Muscle of leg (tissue), 11 donors: ENCODE data around the gene TMEM163. TPM values are rescaled to one million over a fixed set of nuclear protein-coding genes. Genes with fewer than 3 reads are reported as not detected.

Experiments used
- DNase-seq: peaks from one replicate; pipeline ENCODE4 v3.0.0; 2013
- H3K27ac ChIP-seq: one replicate; pipeline ENCODE4 v1.5.1; 2013; ENCODE audit warnings: mild to moderate bottlenecking, low read length, control low read depth
- H3K27me3 ChIP-seq: one replicate; pipeline ENCODE4 v1.6.1; 2013; ENCODE audit warnings: low read length; ENCODE audit not compliant: control insufficient read depth, insufficient read depth
- H3K36me3 ChIP-seq: one replicate; pipeline ENCODE4 v1.6.1; 2013; ENCODE audit warnings: low read length; ENCODE audit not compliant: control insufficient read depth, insufficient read depth
- H3K4me1 ChIP-seq: one replicate; pipeline ENCODE4 v1.6.1; 2013; ENCODE audit warnings: low read length; ENCODE audit not compliant: control insufficient read depth, insufficient read depth
- H3K4me3 ChIP-seq: one replicate; pipeline ENCODE4 v1.5.1; 2013; ENCODE audit warnings: low read length, control low read depth
- H3K9me3 ChIP-seq: replicated peaks from 2 replicates; pipeline ENCODE4 v1.6.1; 2013; ENCODE audit warnings: low read depth, low read length; ENCODE audit not compliant: control insufficient read depth
- WGBS: methylation state at CpG from one replicate; pipeline ENCODE4 v1.1.5; 2013; ENCODE audit warnings: missing lambda C conversion rate; ENCODE audit not compliant: insufficient coverage; 5-methylcytosine and 5-hydroxymethylcytosine counted together
- polyA plus RNA-seq, 8 donors: library from polyadenylated mRNA; unstranded; fragments of 120-200 nt; gene quantifications; one replicate each; pipeline versions ENCODE4 v1.2.1 to v1.2.3, GENCODE V29; 2013; ENCODE audit warnings: inconsistent platforms in 1 of 8, low replicate concordance in 1 of 8; ENCODE audit not compliant: insufficient read length in 8 of 8, insufficient read depth in 1 of 8
- total RNA-seq: library from RNA; stranded (reverse); fragments of 120-200 nt; gene quantifications from one replicate; pipeline ENCODE4 v1.2.4, GENCODE V29; 2013

Gene TMEM163
- total and polyA plus RNA-seq, 9 donors: 0.66 to 3.5 (median 1.8) TPM

DNA sequence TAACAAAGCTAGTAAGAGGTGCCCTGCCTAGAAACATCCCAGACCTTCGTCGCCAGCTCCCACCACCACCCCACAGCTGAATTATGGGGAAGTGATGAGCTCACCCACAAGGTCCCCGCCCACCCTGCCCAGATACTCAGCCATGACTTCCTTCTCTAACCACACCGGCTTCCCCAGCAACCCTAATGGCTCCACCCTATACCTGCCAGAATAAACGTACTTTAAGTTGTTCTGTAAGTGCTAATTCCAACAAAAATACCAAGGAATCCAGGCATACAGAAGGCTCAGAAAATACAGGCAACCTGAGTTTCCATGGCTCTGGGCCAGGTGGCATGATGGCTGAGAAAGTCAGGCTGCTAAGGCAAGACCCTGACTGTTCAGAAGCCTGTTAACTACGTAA, 39.1 kb downstream of the TMEM163 start:
- no peak for DNase-seq
- no peak overlapping the region for H3K27ac ChIP-seq
- no peak overlapping the region for H3K4me3 ChIP-seq

GRCh38 chr2:134679294-134679693, 39.5 kb downstream of the TMEM163 start:
- no CpG with 5 or more reads among the region's 4 CpGs for WGBS
- Histone ChIP-seq H3K4me3 (no peak overlapping the region), H3K27ac (no peak overlapping the region), H3K4me1 (peaks cover 7% of the 10 kb centered on the region), H3K36me3 (no peaks in the 10 kb centered on the region), H3K27me3 (no peaks in the 10 kb centered on the region), H3K9me3 (no peaks in the 10 kb centered on the region)
- no peak for DNase-seq

More for the DNA sequence above, 39.1 kb downstream of the TMEM163 start:
- WGBS: 50% methylated on average over 2 of the region's 6 CpGs
- Histone ChIP-seq H3K4me1 (peaks cover 7% of the 10 kb centered on the region), H3K36me3 (no peaks in the 10 kb centered on the region), H3K9me3 (no peaks in the 10 kb centered on the region), H3K27me3 (no peaks in the 10 kb centered on the region)

DNA sequence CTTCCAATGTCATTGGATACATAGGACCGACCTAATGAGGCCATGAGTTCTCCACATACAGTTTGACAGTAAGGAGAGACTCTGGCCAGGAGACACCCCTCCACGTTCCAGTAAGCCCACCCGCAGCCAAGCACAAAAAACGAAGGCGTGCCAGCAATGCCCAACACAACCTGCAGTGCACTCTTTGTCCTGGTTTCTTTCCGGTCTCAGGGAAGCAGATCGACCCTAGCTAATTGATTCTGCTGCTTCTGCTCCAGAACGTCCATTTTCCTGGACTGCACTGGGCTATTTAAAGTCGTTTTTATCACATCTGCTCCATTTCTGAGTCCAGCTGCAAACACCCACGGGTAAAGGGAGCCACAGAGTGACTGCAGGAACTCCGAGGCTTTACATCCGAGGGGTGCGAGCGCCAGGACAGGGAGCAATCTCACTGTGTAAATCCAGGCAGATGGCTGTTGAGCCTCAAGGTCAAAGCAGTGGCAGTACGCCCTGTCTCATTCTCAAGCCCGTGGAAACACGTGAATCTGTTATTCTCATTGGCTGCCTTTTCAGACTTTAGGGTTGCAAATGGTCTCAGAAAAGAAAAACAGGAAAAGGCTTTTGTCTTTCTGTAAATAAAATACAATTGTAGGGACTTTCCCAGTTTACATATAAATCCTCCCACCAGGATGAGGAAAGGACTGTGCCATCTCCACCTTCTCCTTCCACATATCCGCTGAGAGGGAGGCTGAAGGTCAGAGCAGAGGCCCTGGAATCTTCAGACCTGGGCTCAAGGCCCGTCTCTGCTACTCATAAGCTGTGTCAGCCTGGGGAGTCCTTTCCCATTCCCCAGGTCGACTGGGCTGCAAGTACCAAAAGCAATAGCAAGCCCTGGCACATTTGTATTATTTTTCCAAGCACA, 40.7 kb downstream of the TMEM163 start:
- Histone ChIP-seq H3K27me3 (no peaks in the 10 kb centered on the region), H3K9me3 (no peaks in the 10 kb centered on the region), H3K4me1 (peaks cover 7% of the 10 kb centered on the region), H3K27ac (peak overlapping the region; percentile 45), H3K4me3 (no peak overlapping the region), H3K36me3 (no peaks in the 10 kb centered on the region)
- WGBS: 25% methylated on average over 18 of the region's 20 CpGs
- peak; percentile 96 for DNase-seq

DNA sequence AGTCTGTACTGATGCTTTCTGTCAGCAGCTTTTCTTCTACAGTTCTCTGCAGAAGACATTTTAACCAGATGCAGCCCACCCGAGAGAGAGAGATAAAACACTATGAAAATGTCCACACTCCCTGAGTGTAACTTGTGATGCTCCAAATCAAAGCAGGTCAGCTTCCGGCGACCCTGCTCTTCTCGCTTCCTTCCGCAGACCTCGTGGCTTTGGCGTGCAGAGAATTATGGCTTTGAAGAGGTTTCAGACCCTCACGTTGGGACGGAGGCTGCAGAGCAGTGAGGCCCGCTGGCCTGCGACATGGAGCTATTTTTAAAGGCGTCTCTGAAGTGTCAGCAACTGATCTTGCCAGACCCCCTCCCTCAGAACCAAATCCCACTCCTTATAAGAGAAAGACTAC, 41.8 kb downstream of the TMEM163 start:
- peak; percentile 7 for DNase-seq
- Histone ChIP-seq H3K36me3 (no peaks in the 10 kb centered on the region), H3K27ac (no peak overlapping the region), H3K4me3 (no peak overlapping the region), H3K27me3 (no peaks in the 10 kb centered on the region), H3K9me3 (no peaks in the 10 kb centered on the region), H3K4me1 (peaks cover 7% of the 10 kb centered on the region)
- 20% methylated on average over 6 of the region's 12 CpGs for whole genome bisulfite sequencing

GRCh38 chr2:134675314-134675713, 43.5 kb downstream of the TMEM163 start:
- Histone ChIP-seq H3K9me3 (no peaks in the 10 kb centered on the region), H3K4me1 (peaks cover 7% of the 10 kb centered on the region), H3K36me3 (no peaks in the 10 kb centered on the region), H3K27ac (no peak overlapping the region), H3K4me3 (no peak overlapping the region), H3K27me3 (no peaks in the 10 kb centered on the region)
- no peak for DNase-seq
- no CpG with 5 or more reads among the region's 3 CpGs for WGBS

- 90% methylated on average over 2 of the region's 4 CpGs for WGBS
- DNase-seq: no peak
- Histone ChIP-seq H3K36me3 (no peaks in the 10 kb centered on the region), H3K4me1 (peaks cover 7% of the 10 kb centered on the region), H3K27me3 (no peaks in the 10 kb centered on the region), H3K9me3 (no peaks in the 10 kb centered on the region), H3K4me3 (no peak overlapping the region), H3K27ac (no peak overlapping the region)
Observed at GRCh38 chr2:134674687-134675086, 44.1 kb downstream of the TMEM163 start.

DNA sequence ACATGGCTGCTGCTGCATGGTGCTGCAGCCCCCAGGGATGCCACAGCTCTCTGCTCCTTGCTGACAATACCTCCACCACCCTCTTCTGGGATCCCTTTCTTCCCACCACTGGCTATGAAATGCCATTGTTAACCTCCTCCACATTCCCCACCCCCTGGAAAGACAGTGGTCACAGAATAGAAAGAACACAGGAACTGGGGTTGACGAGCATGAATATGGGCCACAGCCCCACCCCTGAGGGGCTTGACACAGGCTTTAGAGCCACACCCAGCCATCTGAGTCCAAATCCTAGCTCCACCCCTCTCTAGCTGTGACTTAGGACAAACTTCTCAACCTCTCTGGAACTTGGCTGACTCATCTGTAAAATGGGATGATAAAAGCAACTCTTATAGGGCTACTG, 47.3 kb downstream of the TMEM163 start:
- Histone ChIP-seq H3K9me3 (no peaks in the 10 kb centered on the region), H3K27ac (no peak overlapping the region)
- no CpG with 5 or more reads among the region's 1 CpG for WGBS

DNA sequence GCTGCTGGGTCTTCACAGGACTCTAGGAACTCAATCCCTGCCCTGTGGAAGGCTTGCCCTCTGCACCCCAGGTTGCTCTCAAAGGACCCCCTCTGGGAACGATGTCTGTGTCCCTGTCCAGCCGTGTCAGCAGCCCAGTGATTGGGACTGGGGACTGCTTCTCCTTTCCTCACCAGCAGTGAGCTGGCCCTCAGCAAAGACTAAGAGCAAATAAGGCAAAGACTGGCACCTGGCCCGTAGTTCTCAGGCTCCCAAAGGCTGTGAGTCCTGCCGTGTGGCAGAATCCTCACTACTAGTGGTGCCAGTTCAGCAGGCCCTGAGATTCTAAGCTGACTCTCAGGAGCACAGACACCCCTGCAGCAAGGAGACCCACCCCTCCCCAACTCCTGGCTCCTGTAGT, 47.8 kb downstream of the TMEM163 start:
- Histone ChIP-seq H3K36me3 (no peaks in the 10 kb centered on the region), H3K4me3 (no peak overlapping the region), H3K27me3 (no peaks in the 10 kb centered on the region), H3K9me3 (no peaks in the 10 kb centered on the region), H3K4me1 (no peaks in the 10 kb centered on the region), H3K27ac (no peak overlapping the region)
- no peak for DNase-seq
- 40% methylated on average over 4 of the region's 4 CpGs for WGBS

More for the DNA sequence above, 47.3 kb downstream of the TMEM163 start:
- Histone ChIP-seq H3K4me3 (no peak overlapping the region), H3K27me3 (no peaks in the 10 kb centered on the region), H3K4me1 (no peaks in the 10 kb centered on the region), H3K36me3 (no peaks in the 10 kb centered on the region)
- no peak for DNase-seq

GRCh38 chr2:134669731-134670669, 48.8 kb downstream of the TMEM163 start:
- Histone ChIP-seq H3K27me3 (no peaks in the 10 kb centered on the region), H3K9me3 (no peaks in the 10 kb centered on the region), H3K4me3 (no peak overlapping the region), H3K27ac (no peak overlapping the region), H3K4me1 (no peaks in the 10 kb centered on the region), H3K36me3 (no peaks in the 10 kb centered on the region)
- DNase-seq: no peak
- WGBS: 70% methylated on average over 9 of the region's 12 CpGs

- no peak for DNase-seq
- Histone ChIP-seq H3K9me3 (no peaks in the 10 kb centered on the region), H3K27ac (no peak overlapping the region), H3K4me3 (no peak overlapping the region), H3K36me3 (no peaks in the 10 kb centered on the region), H3K4me1 (no peaks in the 10 kb centered on the region), H3K27me3 (no peaks in the 10 kb centered on the region)
- 80% methylated on average over 7 of the region's 7 CpGs for WGBS
Observed at GRCh38 chr2:134668821-134669220, 50.0 kb downstream of the TMEM163 start.
